ENCODE measurements around the gene RAD51B.

- TF ChIP-seq POLR2A (IDR thresholded peaks at IDR 0.05) (no peak), CTCF (IDR thresholded peaks at IDR 0.05) (no peak)
Observed at GRCh38 chr14:68036202-68036601, 216.6 kb downstream of the RAD51B start.
